Retina (tissue), 1 donor: ENCODE data around the gene PTHLH.
A peak's percentile ranks its signal among the peaks of the same experiment; 100 is the strongest.

ENCODE experiments used
- DNase-seq: peaks from one replicate; pipeline ENCODE4 v3.0.0-alpha.2; 2016

PTHLH gene

GRCh38 chr12:27972721-27973120 is at the start of gene PTHLH:
PTHLH (minus strand) TSS chr12:27972733; CDS start chr12:27969494, 3,239 bp downstream.
- DNase-seq, result no peak

GRCh38 chr12:28021704-28022103 is 49.2 kb upstream of the PTHLH start:
- no peak for DNase-seq

DNA sequence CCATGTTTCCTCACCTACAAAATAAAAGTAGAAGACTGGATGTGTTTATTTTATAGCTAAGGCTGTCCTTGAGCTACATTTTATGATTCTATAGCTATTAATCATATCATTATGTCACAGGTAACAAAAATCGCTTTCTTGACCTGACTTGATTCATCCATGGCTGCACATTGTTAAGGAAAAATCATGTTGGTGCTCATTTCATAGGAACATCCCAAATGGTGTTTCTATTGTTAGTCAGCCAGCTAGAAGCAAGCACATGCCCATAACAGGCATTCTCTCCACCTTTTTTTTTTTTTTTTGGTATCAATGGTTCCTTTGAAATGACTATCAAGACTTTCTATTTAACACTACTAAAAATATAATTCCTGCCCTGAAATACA is 45.3 kb upstream of the PTHLH start:
- DNase-seq, result no peak

DNA sequence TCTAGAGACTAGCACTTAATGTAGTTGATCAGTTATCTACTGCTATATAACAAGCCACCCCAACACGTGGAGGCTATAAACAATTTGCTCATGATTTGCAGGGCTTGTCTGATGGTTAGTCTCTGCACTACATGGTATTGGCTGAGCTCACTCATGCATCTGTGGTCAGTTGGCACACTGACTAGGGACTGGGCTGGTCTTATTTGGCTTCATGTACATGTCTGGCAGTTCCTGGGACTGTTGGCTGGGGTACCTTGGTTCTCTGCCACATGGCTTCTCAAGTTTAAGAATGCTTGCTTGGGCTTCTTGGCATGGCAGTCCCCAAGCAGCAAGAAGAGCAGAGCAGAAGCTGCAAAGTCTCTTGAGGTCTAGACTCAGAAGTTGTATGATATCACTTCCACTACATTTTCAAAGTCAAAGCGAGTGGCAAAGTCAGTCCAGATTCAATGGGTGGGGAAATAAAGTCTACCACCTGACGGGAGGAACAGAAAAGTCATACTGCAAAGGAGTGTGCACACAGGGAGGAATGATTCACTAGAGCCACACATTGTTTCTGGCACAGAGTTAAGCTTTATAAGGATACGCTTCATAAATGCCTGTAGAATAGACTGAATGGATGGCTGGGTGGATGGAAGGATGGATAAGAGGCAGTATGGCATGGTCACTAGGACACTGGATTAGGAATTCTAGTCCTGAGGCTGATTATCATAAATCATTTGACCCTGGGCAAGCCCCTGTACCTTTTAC is 44.8 kb upstream of the PTHLH start:
- no peak for DNase-seq

GRCh38 chr12:28015165-28015564 is 42.6 kb upstream of the PTHLH start:
- no peak for DNase-seq

DNA sequence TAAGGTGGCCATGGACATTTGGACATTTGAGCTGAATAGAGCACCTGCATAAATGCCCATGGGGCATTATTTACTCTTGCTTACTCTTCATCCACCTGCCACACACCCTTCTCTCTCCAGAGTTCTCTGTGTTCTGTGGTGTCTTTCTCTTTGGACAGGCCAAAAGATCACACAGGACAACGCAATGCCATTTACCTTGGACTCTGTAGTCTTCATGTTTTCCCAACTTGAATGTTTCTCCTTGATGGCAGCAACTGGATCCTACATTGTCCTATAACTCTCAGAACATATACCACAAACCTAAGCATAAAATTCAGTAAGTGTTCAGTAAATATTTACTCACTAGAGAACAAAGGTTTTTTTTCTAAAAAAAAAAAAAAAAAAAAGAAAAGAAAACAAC is 41.7 kb upstream of the PTHLH start:
- DNase-seq, result no peak

DNA sequence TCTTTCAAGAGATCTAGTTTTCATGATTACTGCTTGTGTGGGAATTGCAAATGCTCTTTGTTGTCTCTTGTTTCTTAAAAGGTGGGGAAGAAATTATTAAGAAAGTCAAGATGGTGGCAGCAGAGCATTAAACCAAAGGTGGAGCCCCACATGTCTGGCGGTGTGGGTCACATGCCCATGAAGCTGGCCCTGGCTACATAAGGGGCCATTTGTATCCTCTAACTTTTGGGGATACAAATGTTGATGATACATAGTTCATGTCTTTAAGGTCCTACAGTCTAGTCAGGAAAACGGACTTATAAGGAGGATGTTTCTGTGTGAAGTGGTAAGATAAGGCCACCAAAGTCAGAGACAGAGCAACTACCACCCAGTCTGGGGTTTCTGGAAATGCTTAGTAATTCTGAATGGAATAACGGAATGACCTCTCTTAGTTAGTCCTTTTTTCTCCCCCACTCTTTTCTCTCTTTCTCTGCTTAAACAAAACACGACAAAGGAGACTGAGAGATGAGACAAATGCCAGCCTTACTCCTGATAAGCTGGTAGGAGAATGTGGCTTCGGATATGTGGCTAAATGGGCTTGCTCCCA is 39.9 kb upstream of the PTHLH start:
- no peak for DNase-seq

DNA sequence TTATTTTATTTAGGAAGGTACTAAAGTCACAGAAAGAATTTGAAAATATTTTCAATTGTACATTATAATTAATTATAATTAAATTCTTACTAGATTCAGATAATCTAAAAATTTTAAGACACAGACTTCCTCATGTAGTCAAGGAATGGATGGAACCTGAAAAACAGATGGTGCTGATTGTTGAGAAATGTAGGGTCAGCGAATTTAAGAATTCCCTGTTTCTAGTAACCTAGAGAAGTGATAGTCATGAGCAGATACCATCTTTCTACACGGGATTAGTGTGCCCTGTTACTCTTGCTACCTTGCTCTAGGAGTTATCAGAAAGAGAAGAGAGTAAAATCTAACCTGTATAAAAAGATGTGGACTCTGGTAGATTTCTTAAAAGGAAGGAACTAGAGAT is 37.5 kb upstream of the PTHLH start:
- no peak for DNase-seq

DNA sequence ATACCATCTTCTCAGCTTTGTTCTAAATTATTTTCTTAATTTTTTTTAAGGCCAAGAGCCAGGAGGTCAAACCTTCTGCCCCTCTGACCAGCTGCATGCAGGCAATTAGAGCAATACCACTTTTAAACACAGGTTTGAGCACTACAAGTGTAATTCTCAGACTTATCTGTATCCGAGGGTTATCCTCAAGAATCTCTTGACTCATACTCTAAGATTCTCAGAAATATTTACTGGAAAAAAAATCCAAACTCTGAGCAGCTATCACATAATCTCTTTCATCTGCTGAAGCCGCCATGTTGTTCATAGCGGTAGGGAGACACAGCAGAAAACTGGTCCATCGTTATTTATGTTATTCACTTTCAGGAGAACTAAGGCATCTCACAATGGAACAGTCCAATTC is 27.4 kb upstream of the PTHLH start:
- DNase-seq, result no peak

DNA sequence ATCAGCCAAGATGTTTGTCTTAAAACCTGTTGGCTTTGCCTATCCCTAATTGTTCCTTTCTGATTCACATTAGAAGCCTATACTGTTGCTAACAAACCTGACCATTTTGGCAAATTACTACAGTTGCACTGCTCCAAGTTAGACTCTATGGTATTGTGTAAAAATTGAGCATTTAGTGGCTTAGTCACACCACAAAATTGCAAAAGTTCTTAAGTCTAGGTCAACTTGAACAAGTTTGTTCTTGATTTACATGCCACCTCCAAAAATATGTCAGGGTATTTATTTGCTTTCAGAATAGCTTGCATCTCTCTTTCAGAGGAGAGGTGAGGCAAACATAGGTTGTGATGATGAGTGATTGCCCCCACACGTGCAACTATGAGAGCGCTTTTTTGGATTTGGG is 27.0 kb upstream of the PTHLH start:
- DNase-seq, result no peak

DNA sequence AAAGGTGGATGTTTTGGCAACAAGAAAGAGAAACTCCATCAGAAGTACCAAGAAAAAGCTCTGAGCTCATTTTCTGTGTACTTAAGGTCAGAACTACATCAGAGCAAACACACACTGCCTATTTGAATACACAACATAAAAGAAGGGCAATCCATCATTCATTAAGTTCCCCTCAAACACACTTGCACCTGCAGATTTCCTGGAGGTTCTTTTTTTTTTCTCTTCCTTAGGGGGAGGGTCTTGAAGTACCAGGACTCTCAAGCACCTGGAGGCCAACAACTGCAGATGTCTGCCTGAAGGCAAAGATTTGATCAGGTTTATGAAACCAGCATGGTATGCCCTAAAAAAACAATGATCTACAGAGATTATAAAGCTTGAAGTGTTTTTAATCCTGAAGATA is 26.1 kb upstream of the PTHLH start:
- DNase-seq, result no peak

- no peak for DNase-seq
Measured at GRCh38 chr12:27998170-27998569, 25.6 kb upstream of the PTHLH start.

DNA sequence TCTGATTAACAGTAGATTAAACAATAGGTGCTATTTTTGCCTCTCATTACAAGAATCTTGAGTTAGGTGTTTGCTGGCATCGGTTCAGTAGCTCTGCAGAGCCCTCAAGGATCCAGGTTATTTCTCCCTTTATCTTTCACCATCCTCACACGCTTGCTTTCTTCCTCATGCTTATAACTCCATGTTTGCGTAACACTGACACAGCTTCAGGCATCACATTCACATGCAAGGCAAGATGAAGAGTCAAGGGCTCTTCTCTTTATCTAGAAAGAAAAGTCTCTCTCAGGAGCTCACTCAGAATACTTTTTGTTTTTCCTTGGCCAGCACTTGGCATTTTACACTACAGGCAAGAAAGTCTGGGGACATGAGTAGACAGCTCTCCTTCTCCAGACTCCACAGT is 24.2 kb upstream of the PTHLH start:
- DNase-seq, result no peak

GRCh38 chr12:27995406-27995805 is 22.9 kb upstream of the PTHLH start:
- DNase-seq, result no peak

DNA sequence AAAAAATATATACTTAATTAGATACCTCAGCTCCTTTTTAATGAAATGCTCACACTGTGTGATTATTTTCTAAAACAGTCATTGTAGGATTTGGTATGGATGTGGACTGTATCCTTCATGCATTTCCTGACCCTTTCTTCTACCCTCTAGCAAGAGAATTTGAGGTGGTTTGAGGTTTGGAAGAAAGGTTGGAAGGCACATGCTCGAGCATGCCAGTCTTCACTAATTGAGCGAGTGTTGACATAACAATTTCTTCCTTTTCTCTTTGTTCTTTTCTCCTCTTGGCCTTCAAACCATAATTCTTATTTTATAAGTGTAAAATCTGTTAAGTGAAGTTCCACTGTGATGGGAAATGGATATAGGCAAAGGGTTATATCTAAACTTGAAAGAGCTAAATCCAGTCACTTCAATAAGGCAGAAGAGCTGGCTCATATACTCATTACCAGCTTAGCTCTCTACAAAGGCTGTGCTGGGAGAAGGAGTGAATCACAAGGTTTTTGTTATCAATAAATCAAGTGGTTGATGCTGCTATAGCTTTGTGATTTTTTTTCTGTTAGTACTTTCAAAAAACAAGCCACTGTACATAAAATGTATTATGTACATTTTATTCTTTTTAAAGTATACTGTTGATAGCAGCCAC is 16.2 kb upstream of the PTHLH start:
- no peak for DNase-seq

DNA sequence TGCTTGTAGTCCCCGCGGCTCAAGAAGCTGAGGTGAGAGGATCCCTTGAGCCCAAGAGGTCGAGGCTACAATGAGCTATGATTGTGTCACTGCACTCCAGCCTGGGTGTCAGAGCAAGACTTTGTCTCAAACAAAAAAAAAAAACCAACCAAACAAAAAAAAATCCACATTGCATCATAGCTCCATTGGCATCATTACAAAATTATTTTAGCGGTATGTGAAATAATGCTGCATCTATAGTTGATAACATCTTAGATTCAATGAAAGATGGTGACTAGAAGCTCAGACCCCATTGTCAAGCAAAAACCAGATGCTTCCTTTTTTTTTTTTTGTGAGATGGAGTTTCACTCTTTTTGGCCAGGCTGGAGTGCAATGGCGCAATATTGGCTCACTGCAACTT is 14.8 kb upstream of the PTHLH start:
- DNase-seq, result no peak

GRCh38 chr12:27984275-27984674 is 11.7 kb upstream of the PTHLH start:
- DNase-seq, result no peak

DNA sequence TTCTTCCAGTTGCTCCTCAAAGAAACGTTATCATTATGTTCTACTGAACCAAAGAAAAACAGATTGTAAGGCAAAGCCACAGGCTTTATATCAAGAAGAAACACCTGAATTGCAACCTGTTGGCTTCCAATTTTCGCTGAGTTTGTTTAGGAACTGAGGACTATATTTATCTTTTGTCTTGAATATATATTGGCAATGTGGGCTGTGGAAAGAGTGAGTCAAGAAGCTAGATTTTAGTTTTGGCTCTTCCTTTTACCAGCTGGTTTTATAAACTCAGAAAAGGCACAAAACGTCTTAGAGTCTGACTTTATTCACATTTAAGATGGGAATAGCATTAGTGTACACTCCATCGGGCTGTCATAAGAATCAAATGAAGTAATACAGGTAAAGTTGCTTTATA is 10.4 kb upstream of the PTHLH start:
- no peak for DNase-seq

GRCh38 chr12:27982385-27982784 is 9.9 kb upstream of the PTHLH start:
- DNase-seq, result no peak

GRCh38 chr12:27981874-27982273 is 9.3 kb upstream of the PTHLH start:
- DNase-seq, result no peak

DNA sequence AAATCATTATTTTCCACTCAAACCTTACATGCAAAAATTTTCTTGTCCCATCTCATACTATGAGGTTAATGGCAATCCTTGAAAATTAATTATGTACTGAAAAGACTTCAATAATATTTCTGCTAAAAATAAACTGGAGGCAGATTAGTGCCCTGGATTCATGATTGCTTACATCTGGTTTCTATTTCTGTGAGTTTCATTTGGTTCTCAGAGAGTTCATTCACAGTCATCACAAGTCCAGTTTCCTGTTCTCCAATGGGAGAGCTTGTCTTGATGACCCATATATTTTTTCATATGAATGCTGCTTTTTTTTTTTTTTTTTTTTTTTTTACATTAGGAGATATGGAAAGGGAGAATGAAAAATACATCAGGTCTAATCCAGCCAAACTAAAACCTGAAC is 6.6 kb upstream of the PTHLH start:
- no peak for DNase-seq

- DNase-seq, result peak; percentile 69
Measured at GRCh38 chr12:27975222-27976136, 2.9 kb upstream of the PTHLH start.

DNA sequence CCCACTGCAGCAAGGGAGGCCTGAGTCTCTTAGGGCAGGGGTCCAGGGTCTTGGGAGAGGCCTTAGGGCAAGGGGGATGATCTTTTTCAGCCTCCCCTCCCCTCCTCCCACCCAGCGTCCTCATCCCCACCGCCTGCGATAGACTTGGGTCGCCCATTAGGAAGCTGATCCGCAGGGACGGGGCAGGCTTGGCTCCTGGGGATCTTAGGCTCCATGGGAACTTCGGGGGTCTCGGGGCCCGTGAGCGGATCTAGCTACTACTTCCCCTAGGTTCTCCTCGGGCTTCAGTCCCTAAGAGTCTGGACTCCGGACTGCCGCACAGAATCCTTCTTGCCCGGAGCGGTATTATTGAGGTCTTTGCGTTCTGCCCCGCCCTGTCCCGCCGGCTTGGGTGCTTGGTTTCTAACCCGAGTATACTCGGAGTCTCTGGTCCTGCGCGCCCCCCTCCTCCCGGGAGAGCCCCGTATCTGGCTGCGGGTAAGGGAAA is 2.2 kb upstream of the PTHLH start:
- DNase-seq, result no peak
